ENCODE data around the gene ARAP3. TPM values are rescaled to one million over a fixed set of nuclear protein-coding genes. Genes with fewer than 3 reads are reported as not detected.

Gene ARAP3
- total and polyA plus RNA-seq, 12 donors, result 10.8 to 27.3 (median 13.6) TPM

DNA sequence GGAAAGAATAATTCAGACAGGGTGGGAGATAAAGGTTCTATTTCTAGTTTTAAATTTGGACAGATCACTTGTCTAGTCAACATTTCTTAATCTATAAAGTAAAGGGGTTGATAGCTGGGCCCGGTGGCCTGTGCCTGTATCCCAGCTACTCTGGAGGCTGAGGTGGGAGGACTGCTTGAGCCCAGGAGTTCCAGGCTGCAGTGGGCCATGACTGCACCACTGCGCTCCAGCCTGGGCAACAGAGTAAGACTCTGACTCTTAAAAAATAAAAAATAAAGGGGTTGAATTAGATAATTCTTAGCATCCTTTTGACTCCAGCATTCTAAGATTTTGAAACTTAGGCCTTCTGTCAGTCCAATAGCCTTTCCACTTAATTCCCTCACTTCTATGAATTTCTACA, 74.0 kb downstream of the ARAP3 start:
- H3K27ac ChIP-seq, result peak overlapping the region in 1 of 10 donors; percentile 88
- DNase-seq (no peak), ATAC-seq (no peak)
- TF ChIP-seq CTCF (IDR thresholded peaks at IDR 0.05), result no peak
- peaks cover 0 to 5% (median 0%) of the 10 kb centered on the region in 9 donors for H3K36me3 ChIP-seq
- no peaks in the 10 kb centered on the region for H3K27me3 ChIP-seq
- H3K9me3 ChIP-seq, result no peaks in the 10 kb centered on the region
- 69 to 71% methylated on average over 2 of the region's 2 CpGs for WGBS, 2 donors
- peaks cover 2 to 99% (median 48%) of the 10 kb centered on the region in 9 donors for H3K4me1 ChIP-seq
- intact Hi-C loops (cut with DNase I), result no loop called here
- no peak overlapping the region for H3K4me3 ChIP-seq

GRCh38 chr5:141605523-141606277, 76.3 kb downstream of the ARAP3 start:
- Histone ChIP-seq H3K27me3 (no peaks in the 10 kb centered on the region), H3K27ac (peak overlapping the region; percentile 5 to 88 (median 75)), H3K9me3 (no peaks in the 10 kb centered on the region), H3K4me3 (peak overlapping the region in 1 of 10 donors; percentile 28), H3K36me3 (peaks cover 0 to 5% (median 0%) of the 10 kb centered on the region in 9 donors), H3K4me1 (peaks cover 2 to 97% (median 44%) of the 10 kb centered on the region in 9 donors)
- intact Hi-C loops (cut with DNase I), result no loop called here
- ATAC-seq, result peak; percentile 68 to 89 (median 84)
- no peak for TF ChIP-seq CTCF (IDR thresholded peaks at IDR 0.05)
- peak in 1 of 2 donors; percentile 65 for DNase-seq
- 39 to 62% methylated on average over 6 of the region's 6 CpGs for WGBS, 2 donors

DNA sequence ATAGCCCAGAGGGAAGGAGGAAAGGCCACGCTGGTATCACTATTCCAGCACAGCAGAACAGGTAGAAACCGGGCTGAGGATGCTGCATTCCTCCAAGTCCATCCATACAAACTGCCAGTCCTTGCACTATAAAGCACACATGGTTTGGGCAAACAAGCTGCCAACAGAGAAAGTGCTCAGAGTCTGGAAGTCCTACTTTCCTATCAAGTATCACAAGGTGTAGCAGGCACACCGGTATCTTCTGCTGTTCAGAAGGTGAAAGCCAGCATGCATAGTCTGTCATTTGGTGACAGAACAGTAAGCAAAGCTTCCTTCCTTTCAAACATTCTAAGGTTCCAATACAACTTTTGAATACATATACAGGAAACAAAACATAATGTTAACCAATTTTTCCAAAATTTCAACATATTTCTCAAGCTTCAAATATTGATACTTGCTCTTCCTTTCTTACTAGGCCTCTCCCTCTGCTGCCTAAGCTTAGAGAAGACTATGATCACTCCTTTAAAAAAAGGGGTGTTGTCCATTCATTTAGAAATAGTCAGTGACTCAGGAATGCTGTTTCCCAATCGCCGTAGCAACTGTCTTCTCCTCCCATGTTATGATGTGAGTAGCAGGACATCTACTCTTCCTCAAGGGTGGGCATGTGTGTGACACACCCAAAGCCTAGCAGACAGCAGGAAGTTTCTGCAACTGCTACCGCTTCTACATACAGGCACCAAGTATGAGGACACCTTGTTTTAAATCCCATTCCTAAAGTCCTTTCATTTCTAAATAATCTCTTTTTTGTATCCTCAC, 77.9 kb downstream of the ARAP3 start:
- ATAC-seq, result peak; percentile 76 to 97 (median 86)
- Histone ChIP-seq H3K36me3 (peaks cover 0 to 5% (median 0%) of the 10 kb centered on the region in 9 donors), H3K4me1 (peaks cover 2 to 97% (median 56%) of the 10 kb centered on the region in 9 donors), H3K4me3 (peak overlapping the region in 1 of 10 donors; percentile 10), H3K27me3 (no peaks in the 10 kb centered on the region), H3K27ac (peak overlapping the region; percentile 12 to 88 (median 75)), H3K9me3 (no peaks in the 10 kb centered on the region)
- TF ChIP-seq CTCF (IDR thresholded peaks at IDR 0.05), result no peak
- intact Hi-C loops (cut with DNase I), result no loop called here
- peak in 1 of 2 donors; percentile 62 for DNase-seq
- WGBS, 2 donors, result 54 to 67% methylated on average over 6 of the region's 6 CpGs

Other genes with a start within 250 kb of the ARAP3 start
- gene PCDHGC3, start 206.3 kb downstream of the ARAP3 start, total RNA-seq, result 10 to 100 TPM; 12.8 to 19.5 (median 15.9) TPM
- gene PCDHGC3, start 206.3 kb downstream of the ARAP3 start, polyA plus RNA-seq, result 10 to 100 TPM; 43.4 to 48.6 TPM
- gene PCDHGC4, start 197.2 kb downstream of the ARAP3 start, total RNA-seq, result 1 to 10 TPM; 1.7 to 4.3 (median 3.1) TPM
- gene PCDHGC4, start 197.2 kb downstream of the ARAP3 start, polyA plus RNA-seq, result 1 to 10 TPM in 1 of 2 donors, under 1 TPM in 1; 0.12 to 5.0 TPM
- 1 to 10 TPM; 2.2 to 4.9 (median 3.3) TPM for gene PCDHGC5, start 193.1 kb downstream of the ARAP3 start, total RNA-seq
- gene PCDHGC5, start 193.1 kb downstream of the ARAP3 start, polyA plus RNA-seq, result 10 to 100 TPM in 1 of 2 donors, under 1 TPM in 1; 0.38 to 10.2 TPM
- 10 to 100 TPM; 27.3 to 93.2 (median 46.9) TPM for gene DIAPH1, start 63.2 kb downstream of the ARAP3 start, total RNA-seq
- gene DIAPH1, start 63.2 kb downstream of the ARAP3 start, polyA plus RNA-seq, result 10 to 100 TPM; 28.4 to 48.6 TPM
- gene HDAC3, start 45.4 kb downstream of the ARAP3 start, total RNA-seq, result 10 to 100 TPM; 30.9 to 43.0 (median 32.7) TPM
- gene HDAC3, start 45.4 kb downstream of the ARAP3 start, polyA plus RNA-seq, result 10 to 100 TPM; 27.7 to 38.2 TPM
- 1 to 10 TPM in 2 of 10 donors, under 1 TPM in 8; 0.33 to 1.3 (median 0.51) TPM for gene RELL2, start 45.2 kb downstream of the ARAP3 start, total RNA-seq
- gene RELL2, start 45.2 kb downstream of the ARAP3 start, polyA plus RNA-seq, result 1 to 10 TPM; 2.6 to 3.2 TPM
- gene FCHSD1, start 30.8 kb downstream of the ARAP3 start, total RNA-seq, result 1 to 10 TPM; 1.2 to 6.5 (median 2.6) TPM
- gene FCHSD1, start 30.8 kb downstream of the ARAP3 start, polyA plus RNA-seq, result 1 to 10 TPM; 2.9 to 6.8 TPM
- 10 to 100 TPM in 9 of 10 donors, 1 to 10 TPM in 1; 8.4 to 45.8 (median 17.9) TPM for gene PCDH1, start 196.2 kb upstream of the ARAP3 start, total RNA-seq
- gene PCDH1, start 196.2 kb upstream of the ARAP3 start, polyA plus RNA-seq, result 10 to 100 TPM; 16.2 to 21.6 TPM
- gene DELE1, start 241.6 kb upstream of the ARAP3 start, total RNA-seq, result 100 to 1,000 TPM in 6 of 10 donors, 10 to 100 TPM in 4; 82.1 to 192 (median 141) TPM
- 10 to 100 TPM; 50.1 to 69.8 TPM for gene DELE1, start 241.6 kb upstream of the ARAP3 start, polyA plus RNA-seq